ENCODE data around the gene LOC128125822.

DNA sequence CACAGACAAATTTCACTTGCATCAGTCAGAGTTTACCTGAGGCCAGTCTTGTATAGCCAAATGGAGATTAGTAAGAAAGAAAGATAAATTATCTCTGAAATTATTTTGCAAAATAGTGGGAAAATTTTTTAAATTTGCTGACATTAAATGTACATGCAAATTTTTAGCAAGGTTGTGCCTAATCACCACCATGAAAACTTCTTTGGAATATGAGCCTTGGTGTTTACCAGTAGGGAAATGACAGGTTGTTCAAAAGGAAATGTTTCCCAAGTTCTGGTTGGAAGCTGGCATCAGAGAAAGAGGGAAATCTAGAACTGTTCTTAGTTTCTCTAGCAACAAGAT is 34.4 kb upstream of the LOC128125822 start:
- TF ChIP-seq, protein P1, sequence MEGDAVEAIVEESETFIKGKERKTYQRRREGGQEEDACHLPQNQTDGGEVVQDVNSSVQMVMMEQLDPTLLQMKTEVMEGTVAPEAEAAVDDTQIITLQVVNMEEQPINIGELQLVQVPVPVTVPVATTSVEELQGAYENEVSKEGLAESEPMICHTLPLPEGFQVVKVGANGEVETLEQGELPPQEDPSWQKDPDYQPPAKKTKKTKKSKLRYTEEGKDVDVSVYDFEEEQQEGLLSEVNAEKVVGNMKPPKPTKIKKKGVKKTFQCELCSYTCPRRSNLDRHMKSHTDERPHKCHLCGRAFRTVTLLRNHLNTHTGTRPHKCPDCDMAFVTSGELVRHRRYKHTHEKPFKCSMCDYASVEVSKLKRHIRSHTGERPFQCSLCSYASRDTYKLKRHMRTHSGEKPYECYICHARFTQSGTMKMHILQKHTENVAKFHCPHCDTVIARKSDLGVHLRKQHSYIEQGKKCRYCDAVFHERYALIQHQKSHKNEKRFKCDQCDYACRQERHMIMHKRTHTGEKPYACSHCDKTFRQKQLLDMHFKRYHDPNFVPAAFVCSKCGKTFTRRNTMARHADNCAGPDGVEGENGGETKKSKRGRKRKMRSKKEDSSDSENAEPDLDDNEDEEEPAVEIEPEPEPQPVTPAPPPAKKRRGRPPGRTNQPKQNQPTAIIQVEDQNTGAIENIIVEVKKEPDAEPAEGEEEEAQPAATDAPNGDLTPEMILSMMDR (IDR thresholded peaks at IDR 0.05; ENCODE audit: poor library complexity, severe bottlenecking): no peak
- TF ChIP-seq POLR2AphosphoS5 (IDR thresholded peaks at IDR 0.05) (no peak), SMC3 (conservative IDR thresholded peaks at IDR 0.05; ENCODE audit: poor library complexity) (no peak), MXI1 (conservative IDR thresholded peaks at IDR 0.05; ENCODE audit: poor library complexity, severe bottlenecking) (no peak), EP300 (conservative IDR thresholded peaks at IDR 0.05; ENCODE audit: poor library complexity, severe bottlenecking) (no peak), EZH2 (IDR thresholded peaks at IDR 0.05; ENCODE audit: borderline replicate concordance, insufficient read depth, low read length, poor library complexity, severe bottlenecking) (no peak), RAD21 (conservative IDR thresholded peaks at IDR 0.05) (no peak), TAF1 (IDR thresholded peaks at IDR 0.05; ENCODE audit: low read depth) (no peak)
- TF ChIP-seq, protein P2, sequence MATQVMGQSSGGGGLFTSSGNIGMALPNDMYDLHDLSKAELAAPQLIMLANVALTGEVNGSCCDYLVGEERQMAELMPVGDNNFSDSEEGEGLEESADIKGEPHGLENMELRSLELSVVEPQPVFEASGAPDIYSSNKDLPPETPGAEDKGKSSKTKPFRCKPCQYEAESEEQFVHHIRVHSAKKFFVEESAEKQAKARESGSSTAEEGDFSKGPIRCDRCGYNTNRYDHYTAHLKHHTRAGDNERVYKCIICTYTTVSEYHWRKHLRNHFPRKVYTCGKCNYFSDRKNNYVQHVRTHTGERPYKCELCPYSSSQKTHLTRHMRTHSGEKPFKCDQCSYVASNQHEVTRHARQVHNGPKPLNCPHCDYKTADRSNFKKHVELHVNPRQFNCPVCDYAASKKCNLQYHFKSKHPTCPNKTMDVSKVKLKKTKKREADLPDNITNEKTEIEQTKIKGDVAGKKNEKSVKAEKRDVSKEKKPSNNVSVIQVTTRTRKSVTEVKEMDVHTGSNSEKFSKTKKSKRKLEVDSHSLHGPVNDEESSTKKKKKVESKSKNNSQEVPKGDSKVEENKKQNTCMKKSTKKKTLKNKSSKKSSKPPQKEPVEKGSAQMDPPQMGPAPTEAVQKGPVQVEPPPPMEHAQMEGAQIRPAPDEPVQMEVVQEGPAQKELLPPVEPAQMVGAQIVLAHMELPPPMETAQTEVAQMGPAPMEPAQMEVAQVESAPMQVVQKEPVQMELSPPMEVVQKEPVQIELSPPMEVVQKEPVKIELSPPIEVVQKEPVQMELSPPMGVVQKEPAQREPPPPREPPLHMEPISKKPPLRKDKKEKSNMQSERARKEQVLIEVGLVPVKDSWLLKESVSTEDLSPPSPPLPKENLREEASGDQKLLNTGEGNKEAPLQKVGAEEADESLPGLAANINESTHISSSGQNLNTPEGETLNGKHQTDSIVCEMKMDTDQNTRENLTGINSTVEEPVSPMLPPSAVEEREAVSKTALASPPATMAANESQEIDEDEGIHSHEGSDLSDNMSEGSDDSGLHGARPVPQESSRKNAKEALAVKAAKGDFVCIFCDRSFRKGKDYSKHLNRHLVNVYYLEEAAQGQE (IDR thresholded peaks at IDR 0.05; ENCODE audit: borderline replicate concordance): no peak

All from neural cell (in vitro differentiated cells).